HL-60/S4 (cell line): Measurements from ENCODE around the gene ENHO.

Source experiments
- in situ Hi-C: fragments of 300-500 bp; cut with MboI; formaldehyde crosslinking; loops from 2 replicates; pipeline ENCODE4 v1.14.3; 2022; ENCODE audit warnings: low sequenced_read_pairs

Gene ENHO

GRCh38 chr9:34555936-34556525 is 33.2 kb upstream of the ENHO start:
- in situ Hi-C loops: no loop called here

- in situ Hi-C loops: no loop called here
Observed at GRCh38 chr9:34555500-34555899, 32.7 kb upstream of the ENHO start.

- in situ Hi-C loops: no loop called here
Observed at GRCh38 chr9:34555002-34555348, 32.2 kb upstream of the ENHO start.

- in situ Hi-C loops: no loop called here
Observed at GRCh38 chr9:34554211-34555001, 31.6 kb upstream of the ENHO start.

DNA sequence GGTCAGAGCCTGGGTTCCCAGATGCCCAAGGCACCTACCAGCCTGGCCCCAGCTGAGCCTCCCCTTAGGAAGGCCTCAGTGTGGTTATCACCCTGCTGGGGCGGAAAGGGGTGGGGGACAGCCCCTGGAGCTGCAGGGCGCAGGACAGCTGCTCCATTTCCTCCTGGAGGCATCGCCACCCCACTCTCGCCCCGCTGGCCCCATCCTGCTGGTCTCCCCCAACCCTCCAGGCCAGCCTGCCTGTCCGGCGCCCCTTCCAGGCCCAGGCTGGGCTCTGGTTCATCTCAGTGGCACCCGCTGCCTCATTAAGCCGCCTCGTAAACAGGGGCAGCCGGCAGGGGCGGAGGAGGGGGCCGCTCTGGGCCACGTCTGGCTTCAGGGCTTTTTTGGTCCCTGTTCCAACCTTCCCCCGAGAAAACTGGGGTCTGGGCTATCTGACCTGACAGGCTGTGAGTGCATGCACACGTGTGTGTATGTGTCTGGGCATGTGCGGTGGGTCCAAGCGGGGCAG is 30.8 kb upstream of the ENHO start:
- in situ Hi-C loops: no loop called here

DNA sequence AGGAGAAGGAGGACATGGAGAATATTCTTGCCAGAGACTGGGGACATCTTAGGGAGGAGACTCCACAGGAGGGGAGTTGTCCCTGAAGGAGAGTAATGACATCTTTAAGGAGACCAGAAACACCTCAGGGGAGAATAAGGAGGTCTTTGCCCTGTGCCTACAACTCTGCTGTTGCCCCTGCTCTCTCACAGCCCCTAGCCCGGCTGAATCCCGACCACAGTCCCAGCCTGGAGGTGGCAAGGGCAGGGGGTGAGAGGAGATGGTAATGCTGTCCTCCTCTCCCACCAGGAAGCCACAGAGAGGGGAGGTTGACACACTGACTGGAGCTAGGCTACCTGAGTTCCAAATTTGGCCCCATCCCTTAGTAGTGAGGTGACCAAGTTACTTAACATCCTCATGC is 30.2 kb upstream of the ENHO start:
- in situ Hi-C loops: no loop called here

DNA sequence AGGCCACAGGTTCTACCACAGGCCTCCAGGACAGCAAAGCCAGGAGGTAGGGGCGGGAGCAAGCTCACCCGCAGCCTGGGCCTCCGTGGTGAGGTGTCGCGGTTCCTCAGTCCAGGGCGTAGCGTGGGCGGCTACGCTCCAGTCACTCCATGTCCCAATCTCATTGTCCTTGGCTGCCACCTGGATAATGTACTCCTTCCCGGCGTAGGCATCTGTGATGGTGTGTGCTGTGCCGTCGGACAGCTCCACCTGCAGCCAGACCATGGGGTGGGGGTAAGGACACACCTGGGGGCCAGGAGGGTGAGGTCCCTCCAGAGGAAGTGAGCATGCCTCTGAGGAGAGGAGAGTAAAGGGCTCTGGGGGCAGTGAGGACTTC is 29.8 kb upstream of the ENHO start:
- in situ Hi-C loops: no loop called here

DNA sequence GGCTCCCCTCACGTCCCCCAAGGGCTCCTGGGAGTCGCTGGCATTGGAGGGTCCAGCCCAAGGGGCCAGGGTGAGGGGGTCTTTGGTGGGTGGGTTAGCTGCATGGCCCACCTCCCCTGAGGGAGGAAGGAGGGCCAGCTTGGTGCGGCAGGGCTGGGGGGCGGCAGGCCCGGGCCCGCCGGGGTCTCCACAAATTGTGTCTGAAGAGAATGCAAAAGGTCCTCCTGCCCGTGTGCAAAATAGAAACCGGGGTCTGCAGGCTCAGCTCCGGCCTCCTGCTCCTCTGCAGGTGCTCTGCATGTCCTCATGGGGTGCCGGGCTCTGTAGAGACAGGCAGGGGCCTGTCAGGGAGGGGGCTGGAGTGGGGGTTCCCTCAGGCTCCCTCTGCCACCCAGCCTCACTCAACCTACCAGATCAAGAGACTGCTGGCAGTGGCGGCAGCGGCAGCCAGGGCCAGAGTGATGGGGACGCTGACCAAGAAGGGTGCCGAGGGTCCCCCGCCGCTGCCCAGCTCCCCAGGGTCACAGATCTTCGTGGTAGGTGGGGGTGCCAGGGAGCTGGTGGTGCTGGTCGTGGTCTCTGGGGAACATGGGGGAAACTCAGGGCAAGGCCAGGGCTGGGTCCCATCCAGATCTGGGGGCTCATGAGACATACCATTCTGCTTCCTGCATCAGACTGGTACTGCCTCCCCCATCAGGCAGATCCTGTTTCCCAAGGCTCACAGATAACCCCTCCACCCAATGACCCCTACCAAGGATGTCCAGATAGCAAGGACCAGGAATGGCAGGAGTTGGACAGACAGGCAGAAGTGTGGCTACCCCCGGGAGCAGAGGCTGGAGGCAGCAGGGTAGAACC is 29.2 kb upstream of the ENHO start:
- in situ Hi-C loops: no loop called here

- in situ Hi-C loops: no loop called here
Observed at GRCh38 chr9:34550681-34551270, 28.0 kb upstream of the ENHO start.

DNA sequence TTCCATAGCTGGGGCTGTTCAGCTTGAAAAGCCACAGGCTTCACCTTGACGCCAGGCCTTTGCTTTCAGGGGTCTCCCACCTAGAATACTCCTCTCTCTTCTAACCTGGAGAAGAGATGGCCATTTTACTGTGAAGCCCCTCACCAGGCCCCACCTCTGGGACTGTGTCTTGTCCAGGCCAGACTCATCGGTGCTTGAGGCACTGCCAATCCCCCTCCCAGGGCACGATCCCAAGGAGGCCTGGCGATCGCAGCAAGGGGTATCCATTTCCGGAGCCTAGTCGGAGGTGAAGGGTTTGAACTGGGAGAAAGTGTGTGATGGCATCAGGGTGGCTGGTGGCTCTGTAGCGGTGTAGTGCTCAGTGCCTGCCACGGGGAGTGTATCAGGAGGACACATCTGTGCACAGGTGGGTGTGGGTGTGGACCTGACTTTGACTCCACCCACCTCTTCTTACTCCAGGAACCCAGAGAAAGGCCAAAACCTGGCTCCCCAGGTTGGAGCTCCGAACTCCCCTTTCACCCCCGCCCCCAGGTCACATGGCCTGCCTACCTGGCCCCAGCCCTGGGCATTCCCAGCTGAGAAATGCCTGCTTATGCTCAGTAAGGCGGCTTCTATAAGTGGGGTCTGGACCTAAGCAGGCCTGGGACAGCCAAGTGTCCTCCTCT is 27.4 kb upstream of the ENHO start:
- in situ Hi-C loops: no loop called here

DNA sequence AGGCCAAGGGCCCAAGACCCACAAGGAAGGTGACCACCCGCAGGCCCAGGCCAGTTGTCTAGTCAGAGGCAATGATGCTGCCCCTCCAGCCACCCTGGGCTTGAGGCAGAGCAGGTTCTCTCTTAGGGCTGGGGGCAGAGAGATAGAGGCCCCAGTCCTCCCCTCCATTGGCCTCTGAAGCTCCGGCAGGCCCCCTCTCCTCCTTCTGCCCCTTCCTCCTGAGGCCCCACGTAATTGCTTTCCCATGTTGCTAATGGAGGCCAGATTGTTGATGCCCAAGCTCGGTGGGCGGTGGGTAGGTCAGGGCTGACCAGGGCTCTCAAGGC is 26.6 kb upstream of the ENHO start:
- in situ Hi-C loops: no loop called here

- in situ Hi-C loops: no loop called here
Observed at GRCh38 chr9:34547960-34548611, 25.3 kb upstream of the ENHO start.

DNA sequence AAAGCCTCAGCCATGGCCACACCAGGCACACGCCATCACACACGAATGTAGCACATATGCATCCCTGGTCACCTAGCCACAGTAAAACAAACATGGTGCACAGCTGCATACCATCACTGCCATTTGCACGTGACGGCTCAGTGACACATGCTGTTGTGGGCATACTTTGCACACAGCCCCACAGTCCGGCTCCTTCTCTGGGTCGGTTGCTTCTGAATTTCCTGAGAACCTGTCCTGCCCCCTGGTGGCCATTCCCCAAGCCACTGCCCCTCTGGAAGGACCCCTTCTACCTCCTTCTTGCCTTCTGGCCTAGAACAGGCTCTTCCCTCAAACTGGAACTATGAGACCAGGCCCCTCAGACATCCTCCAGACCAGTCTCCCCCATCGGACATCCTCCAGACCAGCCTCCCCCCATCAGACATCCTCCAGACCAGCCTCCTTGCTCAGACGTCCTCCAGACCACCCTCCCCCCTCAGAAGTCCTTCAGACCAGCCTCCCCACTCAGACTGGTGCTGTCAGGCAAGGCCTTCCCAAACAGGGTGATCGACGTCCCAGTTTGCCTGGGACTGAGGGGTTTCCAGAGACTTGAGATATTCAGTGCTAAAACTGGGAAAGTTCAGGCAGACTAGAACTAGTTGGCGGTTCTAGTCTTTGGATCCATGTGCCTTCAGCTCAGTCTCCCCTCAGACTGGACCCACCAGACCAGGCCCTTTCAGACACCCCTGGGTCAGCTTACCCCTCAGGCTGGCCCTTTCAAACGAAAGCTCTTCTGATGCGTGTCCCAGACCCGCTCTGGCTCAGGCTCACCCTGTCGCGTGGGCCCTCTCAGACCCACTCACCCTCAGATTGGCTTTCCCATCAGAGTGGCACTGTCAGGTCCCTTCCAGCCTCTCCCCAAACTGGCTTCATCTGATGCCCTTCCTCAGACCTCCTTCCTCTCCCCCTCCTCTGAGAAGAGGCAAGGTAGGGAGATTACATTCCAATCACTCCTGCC is 24.3 kb upstream of the ENHO start:
- in situ Hi-C loops: no loop called here

- in situ Hi-C loops: no loop called here
Observed at GRCh38 chr9:34546102-34546833, 23.5 kb upstream of the ENHO start.

DNA sequence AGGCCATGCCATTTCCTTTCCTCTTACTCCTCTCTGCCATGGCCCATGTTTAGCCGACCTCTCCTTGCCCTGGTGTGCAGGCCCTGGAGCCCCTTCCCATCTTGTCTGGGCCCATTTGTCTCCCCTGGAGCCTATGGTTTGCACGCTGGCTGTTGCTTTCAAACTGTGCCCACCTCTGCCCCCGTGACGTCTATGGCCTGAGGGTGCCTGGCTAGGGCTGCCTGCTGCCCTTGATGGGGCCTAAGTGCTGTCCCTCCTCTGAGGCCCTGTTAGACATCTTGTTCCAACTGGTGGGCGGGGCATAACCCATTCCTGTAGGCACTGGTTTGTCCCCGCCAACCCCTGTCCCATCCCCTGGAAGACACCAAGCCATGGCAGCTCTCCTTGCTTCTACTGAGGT is 22.7 kb upstream of the ENHO start:
- in situ Hi-C loops: no loop called here

GRCh38 chr9:34544035-34544434 is 21.2 kb upstream of the ENHO start:
- in situ Hi-C loops: no loop called here

DNA sequence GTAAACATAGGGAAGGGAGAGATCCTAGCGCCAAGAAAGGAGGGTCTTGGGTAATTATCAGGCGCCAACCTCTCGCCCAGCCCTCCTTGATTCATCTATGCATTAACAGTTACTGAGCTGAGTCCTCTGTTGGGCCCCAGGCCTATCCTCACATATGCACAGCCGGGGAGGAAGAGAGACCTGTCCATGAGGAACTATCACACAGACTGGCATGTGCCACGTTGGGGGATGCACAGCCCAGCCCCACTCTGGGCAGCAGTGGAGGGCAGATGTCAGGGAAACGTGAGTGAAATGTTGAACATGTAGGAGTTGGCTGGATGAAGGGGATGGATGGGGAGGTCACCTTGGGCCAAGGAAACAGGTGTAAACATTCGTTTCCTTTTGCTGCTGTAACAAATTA is 18.8 kb upstream of the ENHO start:
- in situ Hi-C loops: no loop called here

DNA sequence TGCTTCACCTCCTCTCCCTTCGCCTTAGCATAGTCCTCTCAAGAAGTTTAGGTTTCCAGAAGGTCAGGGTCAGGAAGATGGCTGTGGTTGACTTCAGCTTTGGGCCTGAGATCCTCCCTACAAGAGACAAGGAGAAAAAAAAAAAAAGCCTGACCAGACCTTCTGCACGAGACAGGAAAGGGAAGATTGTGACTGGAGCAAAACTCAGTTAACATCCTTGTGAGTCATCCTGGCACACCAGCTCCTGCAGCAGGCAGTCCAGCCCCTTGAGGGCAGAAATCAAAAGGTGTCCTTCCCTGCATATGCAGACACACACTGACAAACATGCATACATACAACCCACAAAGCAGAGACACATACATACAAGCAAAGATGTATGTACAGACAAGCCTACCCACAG is 18.0 kb upstream of the ENHO start:
- in situ Hi-C loops: no loop called here

DNA sequence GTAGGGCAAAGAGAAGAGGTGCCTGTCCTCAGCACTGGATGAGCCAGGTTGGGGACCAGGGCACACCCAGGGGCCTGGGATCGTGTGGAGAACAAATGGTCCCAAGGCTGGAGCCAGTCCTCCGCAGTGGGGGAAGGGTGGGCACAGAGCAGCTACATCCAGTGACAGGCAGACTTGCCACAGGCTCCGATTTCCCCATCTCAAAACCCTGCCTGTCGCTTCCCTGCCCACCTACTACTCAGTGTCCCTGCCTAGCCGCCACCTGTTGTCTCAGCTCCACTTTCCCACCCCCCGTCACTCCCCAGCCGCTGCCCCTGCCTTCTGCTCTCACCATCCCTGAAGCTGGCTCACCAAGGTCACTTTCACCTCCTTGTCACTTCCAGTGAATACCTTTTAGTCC is 13.9 kb upstream of the ENHO start:
- in situ Hi-C loops: no loop called here
